HG03457 (cell line): ENCODE data around the gene ST7.

Source experiments
- ATAC-seq: cut with Tn5 transposase; IDR thresholded peaks from one replicate; pipeline ENCODE4 v1.9.1; 2021; ENCODE audit warnings: moderate number of reproducible peaks; ENCODE audit not compliant: unreplicated experiment

The ST7 gene

DNA sequence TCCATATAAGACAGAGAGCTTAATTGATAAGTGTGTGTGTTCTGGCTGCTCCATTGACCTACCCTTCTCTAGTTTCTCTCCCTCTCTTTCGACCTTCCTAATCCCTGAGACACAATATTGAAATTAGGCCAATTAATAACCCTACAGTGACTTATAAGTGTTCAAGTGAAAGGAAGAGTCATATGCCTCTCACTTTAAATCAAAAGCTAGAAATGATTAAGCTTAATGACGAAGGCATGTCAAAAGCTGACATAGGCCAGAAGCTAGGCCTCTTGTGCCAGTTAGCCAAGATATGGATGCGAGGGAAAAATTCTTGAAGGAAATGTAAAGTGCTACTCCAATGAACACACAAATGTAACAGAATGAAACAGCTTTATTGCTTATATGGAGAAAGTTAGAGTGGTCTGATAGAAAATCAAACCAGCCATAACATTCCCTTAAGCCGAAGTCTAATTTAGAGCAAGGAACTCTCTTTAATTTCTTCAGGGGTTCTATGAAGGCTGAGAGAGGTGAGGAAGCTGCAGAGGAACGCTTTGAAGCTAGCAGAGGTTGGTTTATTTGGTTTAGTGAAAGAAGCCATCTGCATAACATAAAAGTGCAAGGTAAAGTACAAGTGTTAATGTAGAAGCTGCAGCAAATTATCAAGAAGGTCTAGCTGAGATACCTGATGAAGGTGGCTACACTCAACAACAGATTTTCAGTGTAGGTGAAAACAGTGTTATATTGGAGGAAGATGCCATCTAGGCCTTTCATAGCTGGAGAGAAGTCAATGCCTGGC, 53.8 kb downstream of the ST7 start:
- ATAC-seq, result no peak

GRCh38 chr7:117008118-117008885, 55.0 kb downstream of the ST7 start:
- ATAC-seq, result no peak

GRCh38 chr7:117008886-117009531, 55.7 kb downstream of the ST7 start:
- no peak for ATAC-seq

GRCh38 chr7:117009705-117010361, 56.5 kb downstream of the ST7 start:
- no peak for ATAC-seq

- peak; percentile 39 for ATAC-seq
These were observed 57.3 kb downstream of the ST7 start for GRCh38 chr7:117010375-117011133.

DNA sequence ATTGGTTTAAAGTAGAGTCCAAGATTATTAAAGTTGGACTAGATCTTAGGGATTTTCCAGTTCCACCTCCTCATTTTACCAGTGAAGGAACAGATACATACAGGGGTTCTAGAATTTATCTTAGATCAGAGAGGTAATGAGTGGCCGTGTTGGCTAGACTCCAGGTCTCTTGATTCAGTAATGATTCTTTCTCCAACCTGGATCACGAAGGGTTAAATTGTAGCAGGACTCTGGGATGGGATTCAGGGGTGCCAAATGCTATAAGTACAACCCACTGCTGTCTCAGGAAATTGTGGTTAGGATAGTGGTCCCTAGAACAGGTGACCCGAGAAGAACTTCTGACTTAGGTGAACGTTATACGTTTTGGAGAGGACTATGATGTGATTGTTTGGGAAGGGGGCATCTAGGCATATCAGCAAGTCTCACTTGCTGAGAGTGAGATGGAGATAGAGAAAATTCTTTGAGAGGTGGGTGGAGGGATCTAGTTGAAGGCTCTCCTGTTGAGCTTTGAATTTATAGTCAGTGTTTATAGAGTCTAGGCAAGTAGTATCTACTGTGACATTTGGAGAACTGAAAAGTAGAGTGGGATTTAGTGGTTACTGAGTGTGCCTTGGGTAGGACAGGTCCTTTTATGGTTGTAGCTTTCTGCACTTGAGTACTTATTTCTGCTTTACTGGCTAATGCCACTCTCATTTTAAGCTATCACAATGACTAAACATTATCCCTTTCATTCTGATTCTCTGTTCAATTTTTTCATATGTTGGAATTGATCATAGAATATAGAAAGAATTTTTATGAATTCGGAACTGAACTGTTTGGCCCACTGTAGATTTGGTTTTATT, 58.3 kb downstream of the ST7 start:
- peak; percentile 80 for ATAC-seq

DNA sequence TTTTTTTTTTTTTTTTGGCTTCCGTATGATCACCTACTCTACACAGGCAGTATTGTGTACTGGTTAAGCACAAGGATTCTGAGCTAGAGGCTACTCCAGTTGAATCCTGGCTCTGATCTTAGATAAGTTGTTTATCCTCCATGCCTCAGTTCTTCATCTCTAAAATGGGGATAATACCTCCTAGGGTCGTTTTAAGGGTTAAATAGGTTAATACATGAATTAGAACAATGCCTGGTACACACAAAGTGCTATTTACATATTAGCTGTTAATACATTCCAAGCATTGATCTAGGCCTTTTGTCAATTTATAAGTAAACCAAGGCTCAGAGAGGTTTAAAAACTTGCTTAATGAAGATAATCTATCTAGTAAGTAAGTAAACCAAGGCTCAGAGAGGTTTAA, 59.0 kb downstream of the ST7 start:
- no peak for ATAC-seq

DNA sequence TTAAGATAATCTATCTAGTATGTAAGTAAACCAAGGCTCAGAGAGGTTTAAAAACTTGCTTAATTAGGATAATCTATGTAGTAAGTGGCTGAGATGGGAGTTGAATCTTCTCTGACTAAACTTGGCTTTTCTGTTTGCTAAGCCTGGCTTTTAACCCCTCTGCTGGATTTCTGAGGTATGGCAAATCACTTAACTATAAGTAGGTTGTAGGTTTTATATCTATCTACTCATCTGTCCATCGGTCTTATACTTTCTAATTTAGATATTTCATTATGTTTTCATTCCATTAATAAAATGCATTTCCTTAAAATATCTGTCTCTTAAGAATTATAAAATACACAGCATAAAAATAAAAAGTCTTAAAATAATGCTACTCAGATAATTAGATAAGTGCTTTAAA, 59.4 kb downstream of the ST7 start:
- no peak for ATAC-seq

GRCh38 chr7:117014099-117014656, 60.9 kb downstream of the ST7 start:
- no peak for ATAC-seq

DNA sequence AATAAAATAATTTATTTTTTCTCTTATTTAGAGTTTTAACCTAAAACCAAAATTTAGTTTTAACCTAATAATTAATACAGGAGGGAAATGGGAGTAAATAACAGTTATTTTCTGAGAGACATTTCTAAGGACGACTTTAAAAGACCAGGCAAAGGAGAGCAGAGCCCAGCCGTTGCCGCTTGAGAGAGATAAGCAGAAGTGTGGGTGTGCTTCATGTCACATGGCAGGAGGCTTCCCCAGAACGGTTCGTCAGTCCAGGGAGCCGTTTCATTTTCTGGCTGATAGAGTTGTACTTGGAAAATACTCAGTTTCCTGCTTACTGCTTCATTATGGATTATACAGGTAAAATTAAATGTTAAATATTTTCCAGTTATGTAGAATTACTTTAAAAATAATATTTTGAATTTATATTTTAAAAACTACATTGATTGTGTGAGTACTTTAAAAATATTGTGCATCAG, 61.4 kb downstream of the ST7 start:
- ATAC-seq, result no peak

DNA sequence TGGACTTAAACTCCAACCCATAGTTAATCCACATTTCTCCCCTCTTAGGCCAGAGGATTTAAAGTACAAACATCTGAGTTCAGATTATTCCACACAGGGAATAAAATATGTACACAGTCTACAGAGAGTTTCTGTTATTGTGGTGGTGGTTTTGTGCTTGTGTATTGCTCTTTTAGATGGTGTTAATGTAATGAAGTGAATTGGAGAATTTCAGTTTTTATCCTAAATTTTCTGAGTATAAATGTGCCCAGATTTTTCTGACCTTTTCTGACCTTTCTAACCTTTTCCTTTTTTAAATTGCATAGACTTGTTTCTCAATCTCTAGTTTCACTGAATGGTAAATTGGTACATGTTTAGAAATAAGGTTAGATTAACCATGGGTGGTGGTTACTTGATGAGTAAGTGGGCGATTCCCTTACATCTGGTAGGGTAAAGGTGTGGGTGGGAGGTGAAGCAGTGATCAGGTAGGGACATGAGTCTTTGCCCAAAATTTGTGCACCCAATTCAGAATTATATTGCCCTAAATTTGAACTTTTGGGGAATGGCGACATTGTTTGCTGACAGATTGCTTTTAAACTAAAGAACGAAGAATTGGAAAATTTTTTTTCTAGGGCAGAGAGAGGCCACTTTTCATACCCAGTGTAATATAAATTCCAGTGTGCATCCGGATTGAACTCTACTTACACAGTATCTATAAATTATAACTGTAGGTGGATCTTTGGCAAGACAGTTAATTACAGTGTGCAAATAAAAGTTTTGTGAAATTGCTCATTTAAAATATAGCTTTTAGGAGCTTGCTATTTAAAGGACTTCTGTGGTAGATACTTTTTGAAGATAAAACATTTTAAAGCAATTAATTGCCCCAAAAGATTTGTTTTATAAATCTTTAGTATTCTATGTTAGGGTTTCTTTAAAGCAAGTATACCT, 62.2 kb downstream of the ST7 start:
- ATAC-seq, result no peak

DNA sequence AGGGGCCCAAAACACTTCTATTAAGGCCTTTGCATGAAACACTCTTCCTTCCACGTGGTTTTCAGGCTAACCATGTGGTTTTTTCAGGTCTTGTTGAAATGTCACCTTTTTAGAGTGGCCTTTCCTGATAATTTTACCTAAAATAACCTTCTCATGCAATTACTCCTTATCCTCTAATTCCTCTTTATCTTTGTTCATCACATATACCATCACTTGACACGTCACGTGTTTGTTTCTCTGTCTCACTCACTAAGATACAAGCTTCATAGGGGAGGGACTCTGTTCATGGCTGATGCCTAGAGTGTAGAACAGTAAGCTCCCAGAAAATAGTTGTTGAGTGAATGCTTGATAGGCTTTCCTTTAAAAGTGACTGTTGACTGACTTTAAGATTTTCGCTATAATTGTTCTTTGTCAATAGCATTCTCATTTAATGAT, 63.7 kb downstream of the ST7 start:
- no peak for ATAC-seq

GRCh38 chr7:117017702-117018266, 64.5 kb downstream of the ST7 start:
- ATAC-seq, result no peak

- no peak for ATAC-seq
These were observed 65.4 kb downstream of the ST7 start for GRCh38 chr7:117018713-117019112.

DNA sequence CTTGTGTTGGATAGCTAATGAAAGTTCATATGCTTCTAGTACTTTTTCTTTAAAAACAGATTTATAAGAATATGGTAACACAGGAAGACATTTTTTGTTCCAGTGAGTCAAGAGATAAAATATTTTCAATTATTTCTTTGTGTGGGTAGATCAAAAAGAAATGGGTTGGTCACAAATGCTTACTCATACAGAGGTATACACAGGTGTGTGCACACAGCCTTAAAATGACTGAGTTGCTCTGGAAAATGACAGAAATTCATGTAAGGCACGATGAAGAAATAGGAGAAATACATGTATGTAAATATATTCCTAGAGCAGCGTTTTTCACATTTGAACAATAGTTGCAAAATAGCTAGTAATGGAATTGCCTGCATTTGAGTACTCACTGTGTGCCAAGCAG, 66.0 kb downstream of the ST7 start:
- no peak for ATAC-seq

GRCh38 chr7:117019786-117020590, 66.7 kb downstream of the ST7 start:
- ATAC-seq, result no peak

GRCh38 chr7:117020591-117020973, 67.3 kb downstream of the ST7 start:
- ATAC-seq, result no peak
